Measurements from ENCODE around the gene RABGEF1.
"Not testable (repeated sequence)": the region's sequence is repeated elsewhere in the genome, so short reads cannot be mapped to it uniquely, and the experiment has no call there.

RABGEF1 gene

GRCh38 chr7:66736892-66737291 lies 3.6 kb upstream of the RABGEF1 start:
- Histone ChIP-seq H3K9ac (ENCODE audit: low read length) (no peak overlapping the region), H3K27me3 (ENCODE audit: control insufficient read depth, insufficient read depth, low read length) (no peaks in the 10 kb centered on the region)

GRCh38 chr7:66737667-66738066 lies 2.9 kb upstream of the RABGEF1 start:
- no peaks in the 10 kb centered on the region for H3K36me3 ChIP-seq (ENCODE audit: control insufficient read depth, low read depth, low read length)
- no peaks in the 10 kb centered on the region for H3K27me3 ChIP-seq (ENCODE audit: control insufficient read depth, insufficient read depth, low read length)
- no peaks in the 10 kb centered on the region for H3K9me3 ChIP-seq (ENCODE audit: control insufficient read depth, low read depth, low read length)
- no peak overlapping the region for H3K4me3 ChIP-seq (ENCODE audit: low read length)
- H3K4me1 ChIP-seq (ENCODE audit: control insufficient read depth, low read depth, low read length), result no peaks in the 10 kb centered on the region
- no peak overlapping the region for H3K27ac ChIP-seq (ENCODE audit: low read length)
- no peak overlapping the region for H3K9ac ChIP-seq (ENCODE audit: low read length)

More at GRCh38 chr7:66736892-66737291, 3.6 kb upstream of the RABGEF1 start:
- no peaks in the 10 kb centered on the region for H3K36me3 ChIP-seq (ENCODE audit: control insufficient read depth, low read depth, low read length)
- no peaks in the 10 kb centered on the region for H3K4me1 ChIP-seq (ENCODE audit: control insufficient read depth, low read depth, low read length)
- H3K27ac ChIP-seq (ENCODE audit: low read length), result no peak overlapping the region
- H3K9me3 ChIP-seq (ENCODE audit: control insufficient read depth, low read depth, low read length), result no peaks in the 10 kb centered on the region
- no peak overlapping the region for H3K4me3 ChIP-seq (ENCODE audit: low read length)

- no peaks in the 10 kb centered on the region for H3K9me3 ChIP-seq (ENCODE audit: control insufficient read depth, low read depth, low read length)
Observed at GRCh38 chr7:66739477-66739876, 1.1 kb upstream of the RABGEF1 start.

GRCh38 chr7:66739953-66740301 lies 606 bp upstream of the RABGEF1 start:
- Histone ChIP-seq H3K36me3 (ENCODE audit: control insufficient read depth, low read depth, low read length) (no peaks in the 10 kb centered on the region), H3K27ac (ENCODE audit: low read length) (peak overlapping the region; percentile 62), H3K9me3 (ENCODE audit: control insufficient read depth, low read depth, low read length) (no peaks in the 10 kb centered on the region), H3K9ac (ENCODE audit: low read length) (peak overlapping the region; percentile 75), H3K4me3 (ENCODE audit: low read length) (peak overlapping the region; percentile 81), H3K27me3 (ENCODE audit: control insufficient read depth, insufficient read depth, low read length) (no peaks in the 10 kb centered on the region), H3K4me1 (ENCODE audit: control insufficient read depth, low read depth, low read length) (no peaks in the 10 kb centered on the region)

More at GRCh38 chr7:66739477-66739876, 1.1 kb upstream of the RABGEF1 start:
- no peaks in the 10 kb centered on the region for H3K27me3 ChIP-seq (ENCODE audit: control insufficient read depth, insufficient read depth, low read length)
- no peaks in the 10 kb centered on the region for H3K4me1 ChIP-seq (ENCODE audit: control insufficient read depth, low read depth, low read length)
- H3K4me3 ChIP-seq (ENCODE audit: low read length), result peak overlapping the region; percentile 81
- peak overlapping the region; percentile 75 for H3K9ac ChIP-seq (ENCODE audit: low read length)
- no peak overlapping the region for H3K27ac ChIP-seq (ENCODE audit: low read length)
- H3K36me3 ChIP-seq (ENCODE audit: control insufficient read depth, low read depth, low read length), result no peaks in the 10 kb centered on the region

GRCh38 chr7:66740980-66741709 lies 612 bp downstream of the RABGEF1 start:
- H3K36me3 ChIP-seq (ENCODE audit: control insufficient read depth, low read depth, low read length); H3K27me3 ChIP-seq (ENCODE audit: control insufficient read depth, insufficient read depth, low read length); H3K4me1 ChIP-seq (ENCODE audit: control insufficient read depth, low read depth, low read length); H3K27ac ChIP-seq (ENCODE audit: low read length); H3K9me3 ChIP-seq (ENCODE audit: control insufficient read depth, low read depth, low read length): not testable (repeated sequence)
- H3K9ac ChIP-seq (ENCODE audit: low read length), result peak overlapping the region; percentile 75
- peak overlapping the region; percentile 81 for H3K4me3 ChIP-seq (ENCODE audit: low read length)

GRCh38 chr7:66741710-66742049 lies 1.1 kb downstream of the RABGEF1 start:
- Histone ChIP-seq H3K36me3 (ENCODE audit: control insufficient read depth, low read depth, low read length) (no peaks in the 10 kb centered on the region), H3K9me3 (ENCODE audit: control insufficient read depth, low read depth, low read length) (no peaks in the 10 kb centered on the region), H3K4me3 (ENCODE audit: low read length) (peak overlapping the region; percentile 81), H3K4me1 (ENCODE audit: control insufficient read depth, low read depth, low read length) (no peaks in the 10 kb centered on the region), H3K27ac (ENCODE audit: low read length) (no peak overlapping the region), H3K27me3 (ENCODE audit: control insufficient read depth, insufficient read depth, low read length) (no peaks in the 10 kb centered on the region), H3K9ac (ENCODE audit: low read length) (peak overlapping the region; percentile 75)

GRCh38 chr7:66742298-66742697 lies 1.8 kb downstream of the RABGEF1 start:
- not testable (repeated sequence) for H3K4me1 ChIP-seq (ENCODE audit: control insufficient read depth, low read depth, low read length); H3K9ac ChIP-seq (ENCODE audit: low read length); H3K36me3 ChIP-seq (ENCODE audit: control insufficient read depth, low read depth, low read length); H3K9me3 ChIP-seq (ENCODE audit: control insufficient read depth, low read depth, low read length); H3K4me3 ChIP-seq (ENCODE audit: low read length); H3K27ac ChIP-seq (ENCODE audit: low read length); H3K27me3 ChIP-seq (ENCODE audit: control insufficient read depth, insufficient read depth, low read length)

- no peak overlapping the region for H3K9ac ChIP-seq (ENCODE audit: low read length)
- H3K27ac ChIP-seq (ENCODE audit: low read length), result no peak overlapping the region
- no peaks in the 10 kb centered on the region for H3K27me3 ChIP-seq (ENCODE audit: control insufficient read depth, insufficient read depth, low read length)
- no peaks in the 10 kb centered on the region for H3K4me1 ChIP-seq (ENCODE audit: control insufficient read depth, low read depth, low read length)
- no peaks in the 10 kb centered on the region for H3K36me3 ChIP-seq (ENCODE audit: control insufficient read depth, low read depth, low read length)
- H3K9me3 ChIP-seq (ENCODE audit: control insufficient read depth, low read depth, low read length), result no peaks in the 10 kb centered on the region
- no peak overlapping the region for H3K4me3 ChIP-seq (ENCODE audit: low read length)
Observed at GRCh38 chr7:66743920-66744319, 3.4 kb downstream of the RABGEF1 start.

- Histone ChIP-seq H3K9me3 (ENCODE audit: control insufficient read depth, low read depth, low read length) (no peaks in the 10 kb centered on the region), H3K27ac (ENCODE audit: low read length) (no peak overlapping the region), H3K36me3 (ENCODE audit: control insufficient read depth, low read depth, low read length) (no peaks in the 10 kb centered on the region), H3K4me1 (ENCODE audit: control insufficient read depth, low read depth, low read length) (no peaks in the 10 kb centered on the region), H3K4me3 (ENCODE audit: low read length) (no peak overlapping the region), H3K27me3 (ENCODE audit: control insufficient read depth, insufficient read depth, low read length) (no peaks in the 10 kb centered on the region), H3K9ac (ENCODE audit: low read length) (no peak overlapping the region)
Observed at GRCh38 chr7:66747385-66747784, 6.9 kb downstream of the RABGEF1 start.

GRCh38 chr7:66747881-66748511 lies 7.5 kb downstream of the RABGEF1 start:
- no peaks in the 10 kb centered on the region for H3K4me1 ChIP-seq (ENCODE audit: control insufficient read depth, low read depth, low read length)
- no peak overlapping the region for H3K4me3 ChIP-seq (ENCODE audit: low read length)
- H3K36me3 ChIP-seq (ENCODE audit: control insufficient read depth, low read depth, low read length), result no peaks in the 10 kb centered on the region
- no peak overlapping the region for H3K9ac ChIP-seq (ENCODE audit: low read length)
- H3K9me3 ChIP-seq (ENCODE audit: control insufficient read depth, low read depth, low read length), result no peaks in the 10 kb centered on the region
- H3K27me3 ChIP-seq (ENCODE audit: control insufficient read depth, insufficient read depth, low read length), result no peaks in the 10 kb centered on the region
- H3K27ac ChIP-seq (ENCODE audit: low read length), result no peak overlapping the region

GRCh38 chr7:66748791-66749190 lies 8.3 kb downstream of the RABGEF1 start:
- no peaks in the 10 kb centered on the region for H3K4me1 ChIP-seq (ENCODE audit: control insufficient read depth, low read depth, low read length)
- no peak overlapping the region for H3K9ac ChIP-seq (ENCODE audit: low read length)
- no peak overlapping the region for H3K4me3 ChIP-seq (ENCODE audit: low read length)
- H3K9me3 ChIP-seq (ENCODE audit: control insufficient read depth, low read depth, low read length), result no peaks in the 10 kb centered on the region
- H3K27ac ChIP-seq (ENCODE audit: low read length), result no peak overlapping the region
- H3K36me3 ChIP-seq (ENCODE audit: control insufficient read depth, low read depth, low read length), result no peaks in the 10 kb centered on the region
- no peaks in the 10 kb centered on the region for H3K27me3 ChIP-seq (ENCODE audit: control insufficient read depth, insufficient read depth, low read length)

GRCh38 chr7:66751945-66752344 lies 11.4 kb downstream of the RABGEF1 start:
- H3K36me3 ChIP-seq (ENCODE audit: control insufficient read depth, low read depth, low read length), result no peaks in the 10 kb centered on the region
- H3K4me3 ChIP-seq (ENCODE audit: low read length), result no peak overlapping the region
- no peaks in the 10 kb centered on the region for H3K9me3 ChIP-seq (ENCODE audit: control insufficient read depth, low read depth, low read length)

More at GRCh38 chr7:66751945-66752344, 11.4 kb downstream of the RABGEF1 start:
- Histone ChIP-seq H3K9ac (ENCODE audit: low read length) (no peak overlapping the region), H3K4me1 (ENCODE audit: control insufficient read depth, low read depth, low read length) (no peaks in the 10 kb centered on the region), H3K27ac (ENCODE audit: low read length) (no peak overlapping the region), H3K27me3 (ENCODE audit: control insufficient read depth, insufficient read depth, low read length) (no peaks in the 10 kb centered on the region)

Data from iPS-18a (cell line).